ENCODE data around the gene ENDOU. TPM values are rescaled to one million over a fixed set of nuclear protein-coding genes. Genes with fewer than 3 reads are reported as not detected.

The ENDOU gene
- total RNA-seq, 4 donors from 2014 or later, result 2.1 to 2.7 (median 2.2) TPM

DNA sequence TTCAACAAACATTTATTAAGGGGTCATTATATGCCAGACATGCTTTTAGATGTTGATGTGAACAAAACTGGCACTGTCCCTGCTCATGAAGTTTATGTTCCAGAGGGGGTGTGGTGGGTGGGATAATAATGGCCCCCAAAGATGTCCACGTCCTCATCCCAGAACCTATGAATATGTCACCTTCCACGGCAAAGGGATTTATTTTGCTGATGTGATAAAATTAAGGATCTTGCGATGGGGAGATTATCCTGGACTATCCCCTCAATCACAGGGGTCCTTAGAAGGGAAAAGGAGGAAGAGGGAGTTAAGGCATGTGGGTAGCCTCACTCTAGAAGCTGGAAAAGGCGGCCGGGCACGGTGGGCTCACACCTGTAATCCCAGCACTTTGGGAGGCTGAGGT is 46.0 kb upstream of the ENDOU start:
- ATAC-seq (ENCODE audit: low FRiP score), result no peak
- DNase-seq (ENCODE audit: low spot score), result no peak
- TF ChIP-seq, protein P1, sequence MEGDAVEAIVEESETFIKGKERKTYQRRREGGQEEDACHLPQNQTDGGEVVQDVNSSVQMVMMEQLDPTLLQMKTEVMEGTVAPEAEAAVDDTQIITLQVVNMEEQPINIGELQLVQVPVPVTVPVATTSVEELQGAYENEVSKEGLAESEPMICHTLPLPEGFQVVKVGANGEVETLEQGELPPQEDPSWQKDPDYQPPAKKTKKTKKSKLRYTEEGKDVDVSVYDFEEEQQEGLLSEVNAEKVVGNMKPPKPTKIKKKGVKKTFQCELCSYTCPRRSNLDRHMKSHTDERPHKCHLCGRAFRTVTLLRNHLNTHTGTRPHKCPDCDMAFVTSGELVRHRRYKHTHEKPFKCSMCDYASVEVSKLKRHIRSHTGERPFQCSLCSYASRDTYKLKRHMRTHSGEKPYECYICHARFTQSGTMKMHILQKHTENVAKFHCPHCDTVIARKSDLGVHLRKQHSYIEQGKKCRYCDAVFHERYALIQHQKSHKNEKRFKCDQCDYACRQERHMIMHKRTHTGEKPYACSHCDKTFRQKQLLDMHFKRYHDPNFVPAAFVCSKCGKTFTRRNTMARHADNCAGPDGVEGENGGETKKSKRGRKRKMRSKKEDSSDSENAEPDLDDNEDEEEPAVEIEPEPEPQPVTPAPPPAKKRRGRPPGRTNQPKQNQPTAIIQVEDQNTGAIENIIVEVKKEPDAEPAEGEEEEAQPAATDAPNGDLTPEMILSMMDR (IDR thresholded peaks at IDR 0.05), result no peak

DNA sequence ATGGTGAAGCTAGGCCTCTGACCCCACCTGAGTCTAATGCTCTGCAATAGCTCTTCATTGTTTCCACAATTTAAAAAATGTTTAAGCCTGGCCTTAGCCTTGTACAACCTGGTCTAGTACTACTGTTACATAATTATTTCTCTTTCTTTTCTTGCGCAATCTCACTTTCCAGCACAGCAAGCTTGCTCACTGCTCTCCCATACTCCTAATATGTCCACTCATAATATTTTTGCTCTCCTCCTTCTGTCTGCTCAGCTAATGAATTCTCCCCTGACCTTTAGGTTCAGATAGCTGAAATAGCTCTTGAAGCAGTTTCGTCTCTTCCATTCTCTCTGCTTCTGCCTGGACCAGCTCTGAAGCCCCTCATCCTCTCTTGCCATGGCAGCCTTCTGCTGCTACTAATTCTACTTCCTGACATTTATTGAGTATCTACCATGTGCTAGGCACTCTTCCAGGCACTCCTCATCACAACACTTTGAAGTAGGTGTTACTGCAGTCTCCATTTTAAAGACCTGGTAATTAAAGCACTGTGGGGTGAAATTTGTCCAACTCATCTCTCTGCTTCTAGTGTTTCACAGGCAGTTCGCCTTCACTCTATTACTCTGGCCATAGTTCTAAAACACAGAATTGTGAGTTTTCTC is 44.9 kb upstream of the ENDOU start:
- ATAC-seq (ENCODE audit: low FRiP score), result peak; percentile 50
- DNase-seq (ENCODE audit: low spot score), result no peak
- TF ChIP-seq, protein P1 (IDR thresholded peaks at IDR 0.05), result no peak

DNA sequence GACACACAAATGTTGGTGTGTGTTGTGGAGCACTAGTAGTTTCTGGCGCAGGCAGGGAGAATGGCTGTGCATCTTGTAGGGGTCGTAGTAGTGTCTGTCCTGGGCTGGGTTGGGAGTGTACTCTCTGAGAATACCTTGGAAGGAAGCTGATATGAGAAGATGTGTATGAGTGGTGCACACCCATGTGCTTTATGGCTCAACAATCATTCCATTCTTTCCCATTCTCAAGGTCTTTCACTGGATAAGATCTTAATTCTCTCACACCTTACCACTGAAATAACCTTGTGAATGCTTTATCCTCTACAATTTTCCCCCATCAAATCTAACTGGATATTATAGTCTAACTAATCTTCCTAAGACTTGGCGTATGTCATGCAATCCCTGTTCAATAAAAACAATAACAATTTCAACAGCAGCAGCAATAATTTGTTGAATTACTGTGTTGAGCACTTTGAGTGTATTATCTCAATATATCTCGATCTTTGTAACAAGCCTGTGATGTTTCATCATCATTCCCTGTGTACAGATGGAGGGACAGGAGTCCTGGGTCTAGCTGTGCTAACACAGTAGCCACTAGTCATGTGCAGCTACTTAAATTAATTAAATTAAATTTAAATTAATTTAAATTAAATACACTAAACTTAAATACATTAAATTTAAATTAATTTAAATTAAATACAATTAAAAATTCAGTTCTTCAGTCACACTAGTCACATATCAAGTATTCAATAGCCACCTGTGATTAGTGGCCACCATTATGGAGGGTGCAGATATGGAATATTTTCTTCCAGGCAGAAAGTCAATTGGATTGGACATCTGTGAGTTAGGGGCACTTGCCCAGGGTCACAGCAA is 44.2 kb upstream of the ENDOU start:
- DNase-seq (ENCODE audit: low spot score) (no peak), ATAC-seq (ENCODE audit: low FRiP score) (no peak)
- TF ChIP-seq, protein P1 (IDR thresholded peaks at IDR 0.05), result no peak

DNA sequence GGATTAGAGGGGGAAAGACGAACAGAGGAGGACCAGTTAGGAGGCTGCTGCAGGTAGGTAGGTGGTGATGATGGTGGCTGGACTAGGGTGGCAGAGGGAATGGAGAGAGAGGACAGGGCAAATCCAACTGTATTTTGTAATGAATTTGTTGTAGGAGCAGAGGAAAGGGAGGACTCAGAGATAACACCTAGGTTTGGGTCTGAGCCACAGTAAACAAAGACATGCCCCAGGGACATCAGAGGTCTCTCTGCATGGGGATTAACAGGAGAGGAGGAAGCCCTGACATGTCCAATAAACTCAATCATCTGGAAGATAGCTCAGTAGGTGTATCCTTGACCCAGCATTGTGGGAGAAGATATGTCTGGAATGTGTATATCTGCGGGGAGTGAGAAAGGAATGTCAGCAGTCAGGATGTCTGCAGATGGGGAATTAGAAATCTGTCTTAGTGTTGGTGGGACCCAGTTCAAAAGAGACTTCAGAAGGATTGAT is 43.1 kb upstream of the ENDOU start:
- ATAC-seq (ENCODE audit: low FRiP score) (no peak), DNase-seq (ENCODE audit: low spot score) (no peak)
- TF ChIP-seq, protein P1 (IDR thresholded peaks at IDR 0.05), result no peak

DNA sequence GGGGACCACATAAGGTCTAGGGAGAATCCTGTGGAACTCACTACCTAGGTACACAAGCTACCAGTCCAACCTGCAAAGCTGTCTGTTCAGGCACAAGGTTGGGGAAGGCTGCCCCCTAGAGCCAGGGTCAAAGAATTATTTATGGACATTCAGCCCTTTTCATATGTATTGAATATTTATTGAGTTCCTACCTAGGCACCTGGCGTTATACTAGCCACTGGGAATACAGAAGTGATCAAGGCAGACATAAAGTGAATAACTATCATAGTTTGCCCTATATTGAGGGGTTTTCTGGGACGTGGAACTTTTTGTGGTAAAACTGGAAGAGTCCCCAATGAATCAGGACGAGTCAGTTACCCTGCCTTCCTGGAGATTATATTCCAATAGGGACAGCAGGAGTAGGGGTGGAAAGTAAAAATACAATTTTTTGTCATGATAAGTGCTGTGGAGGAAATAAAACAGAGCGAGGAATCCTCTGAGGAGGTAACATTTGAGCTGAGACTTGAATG is 42.0 kb upstream of the ENDOU start:
- no peak for DNase-seq (ENCODE audit: low spot score)
- TF ChIP-seq, protein P1 (IDR thresholded peaks at IDR 0.05), result no peak
- ATAC-seq (ENCODE audit: low FRiP score), result no peak

DNA sequence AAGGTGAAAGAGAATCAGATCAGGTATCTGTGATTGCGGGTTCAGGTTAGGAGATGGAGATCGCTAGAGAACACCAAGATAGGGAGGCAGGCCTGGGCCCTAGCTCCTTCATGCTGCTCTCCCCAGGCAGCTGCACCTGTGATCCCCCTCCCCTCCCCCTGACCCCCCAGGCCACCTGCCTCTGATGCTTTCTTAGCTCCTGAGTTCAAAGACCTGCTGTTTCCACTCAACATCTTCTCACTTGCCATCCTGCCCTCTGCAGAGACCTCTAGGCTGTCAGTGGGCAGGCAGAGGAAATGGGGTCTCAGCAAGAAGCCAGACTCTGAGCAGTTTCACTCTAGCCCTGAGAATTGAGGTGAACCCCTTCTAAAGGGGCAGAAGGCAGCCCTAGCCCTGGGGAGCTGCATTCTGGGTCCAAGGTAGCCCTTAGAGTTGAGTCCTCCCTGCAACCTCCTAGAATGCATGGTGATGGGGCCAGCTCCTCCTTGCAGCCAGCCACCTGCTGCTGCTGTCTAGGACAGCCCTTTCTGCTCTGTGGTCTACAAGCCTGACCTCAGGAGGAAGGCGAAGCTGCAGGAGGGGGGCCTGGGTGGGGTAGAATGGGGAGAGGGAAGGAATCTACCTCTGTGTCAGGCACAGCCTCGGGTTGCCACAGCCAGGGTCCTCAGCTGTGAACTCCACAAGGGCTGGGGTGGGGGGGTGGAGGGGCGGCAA is 41.4 kb upstream of the ENDOU start:
- DNase-seq (ENCODE audit: low spot score) (no peak), ATAC-seq (ENCODE audit: low FRiP score) (no peak)
- TF ChIP-seq, protein P1 (IDR thresholded peaks at IDR 0.05), result no peak
